ENCODE measurements around the gene TMEM183A. TPM values are rescaled to one million over a fixed set of nuclear protein-coding genes. Genes with fewer than 3 reads are reported as not detected.

TMEM183A gene
- 81.9 and 83.2 TPM in 2 replicates for total RNA-seq

GRCh38 chr1:203006948-203007871 is at the start of gene TMEM183A:
Gene TMEM183A, plus strand, starts transcription at chr1:203007374. Its CDS starts 92 bp downstream, at chr1:203007466.
- Histone ChIP-seq H3K4me3 (ENCODE audit: low read depth, low read length) (peak within 1 kb of the TSS; percentile 85), H3K27me3 (ENCODE audit: control insufficient read depth, insufficient read depth, low read length) (no peaks in the 10 kb centered on the region), H3K36me3 (ENCODE audit: control insufficient read depth, insufficient read depth, low read length) (no peaks in the 10 kb centered on the region)
- TF ChIP-seq CTCF (IDR thresholded peaks at IDR 0.05; ENCODE audit: insufficient read depth, low read length, poor library complexity, severe bottlenecking), result no peak
- peak; percentile 92 for DNase-seq (ENCODE audit: low read depth)

- no peaks in the 10 kb centered on the region for H3K27me3 ChIP-seq (ENCODE audit: control insufficient read depth, insufficient read depth, low read length)
- TF ChIP-seq CTCF (IDR thresholded peaks at IDR 0.05; ENCODE audit: insufficient read depth, low read length, poor library complexity, severe bottlenecking), result no peak
- peak; percentile 52 for DNase-seq (ENCODE audit: low read depth)
- H3K36me3 ChIP-seq (ENCODE audit: control insufficient read depth, insufficient read depth, low read length), result no peaks in the 10 kb centered on the region
- peak within 1 kb of the TSS; percentile 83 for H3K4me3 ChIP-seq (ENCODE audit: low read depth, low read length)
These were observed 49.2 kb upstream of the TMEM183A start, which contains the start of gene ADIPOR1 for GRCh38 chr1:202957733-202958543. Gene ADIPOR1, minus strand, starts transcription at chr1:202958312. Its CDS starts 7,242 bp downstream, at chr1:202951070.

GRCh38 chr1:202958544-202959275 is 48.5 kb upstream of the TMEM183A start:
- H3K27me3 ChIP-seq (ENCODE audit: control insufficient read depth, insufficient read depth, low read length), result no peaks in the 10 kb centered on the region
- DNase-seq (ENCODE audit: low read depth), result no peak
- TF ChIP-seq CTCF (IDR thresholded peaks at IDR 0.05; ENCODE audit: insufficient read depth, low read length, poor library complexity, severe bottlenecking), result no peak
- H3K4me3 ChIP-seq (ENCODE audit: low read depth, low read length), result peak overlapping the region; percentile 83
- H3K36me3 ChIP-seq (ENCODE audit: control insufficient read depth, insufficient read depth, low read length), result no peaks in the 10 kb centered on the region

GRCh38 chr1:202959276-202959620 is 47.9 kb upstream of the TMEM183A start:
- no peaks in the 10 kb centered on the region for H3K36me3 ChIP-seq (ENCODE audit: control insufficient read depth, insufficient read depth, low read length)
- no peaks in the 10 kb centered on the region for H3K27me3 ChIP-seq (ENCODE audit: control insufficient read depth, insufficient read depth, low read length)
- DNase-seq (ENCODE audit: low read depth), result peak; percentile 39
- H3K4me3 ChIP-seq (ENCODE audit: low read depth, low read length), result no peak overlapping the region
- TF ChIP-seq CTCF (IDR thresholded peaks at IDR 0.05; ENCODE audit: insufficient read depth, low read length, poor library complexity, severe bottlenecking), result no peak

GRCh38 chr1:202961220-202961880 is 45.8 kb upstream of the TMEM183A start:
- H3K27me3 ChIP-seq (ENCODE audit: control insufficient read depth, insufficient read depth, low read length), result no peaks in the 10 kb centered on the region

More at GRCh38 chr1:202961220-202961880, 45.8 kb upstream of the TMEM183A start:
- no peak for DNase-seq (ENCODE audit: low read depth)
- no peak overlapping the region for H3K4me3 ChIP-seq (ENCODE audit: low read depth, low read length)
- H3K36me3 ChIP-seq (ENCODE audit: control insufficient read depth, insufficient read depth, low read length), result no peaks in the 10 kb centered on the region
- TF ChIP-seq CTCF (IDR thresholded peaks at IDR 0.05; ENCODE audit: insufficient read depth, low read length, poor library complexity, severe bottlenecking), result no peak

All from kidney epithelial cell (primary cell).